Fibroblast of skin of abdomen (primary cell): ENCODE data around the gene HIBCH.
"Not testable (repeated sequence)": the region's sequence is repeated elsewhere in the genome, so short reads cannot be mapped to it uniquely, and the experiment has no call there.

Experiments used
- DNase-seq: peaks from one replicate; pipeline ENCODE4 v3.0.0-alpha.2; 2013

Gene HIBCH

GRCh38 chr2:190342611-190343010 lies 23.0 kb upstream of the HIBCH start:
- DNase-seq = no peak

- no peak for DNase-seq
These were observed 20.7 kb upstream of the HIBCH start for GRCh38 chr2:190340369-190340768.

GRCh38 chr2:190339394-190339793 lies 19.8 kb upstream of the HIBCH start:
- no peak for DNase-seq

DNA sequence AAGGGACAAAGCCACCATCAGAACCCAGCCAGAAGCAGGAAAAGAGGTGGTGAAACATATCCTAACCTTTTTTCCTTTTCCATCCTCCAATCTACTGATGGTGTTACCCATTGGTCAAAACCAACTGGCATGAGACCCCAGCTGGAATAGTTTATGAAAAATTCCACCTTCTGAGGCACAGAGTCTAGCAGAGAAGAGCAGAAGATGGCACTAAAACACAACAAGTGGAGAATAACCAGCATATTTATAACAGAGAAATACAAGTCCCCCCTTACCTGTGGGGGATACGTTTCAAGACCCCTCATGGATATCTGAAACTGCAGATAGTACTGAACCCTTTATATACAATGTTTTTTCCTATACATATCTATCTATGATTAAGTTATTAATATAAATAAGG lies 18.8 kb upstream of the HIBCH start:
- DNase-seq = no peak

DNA sequence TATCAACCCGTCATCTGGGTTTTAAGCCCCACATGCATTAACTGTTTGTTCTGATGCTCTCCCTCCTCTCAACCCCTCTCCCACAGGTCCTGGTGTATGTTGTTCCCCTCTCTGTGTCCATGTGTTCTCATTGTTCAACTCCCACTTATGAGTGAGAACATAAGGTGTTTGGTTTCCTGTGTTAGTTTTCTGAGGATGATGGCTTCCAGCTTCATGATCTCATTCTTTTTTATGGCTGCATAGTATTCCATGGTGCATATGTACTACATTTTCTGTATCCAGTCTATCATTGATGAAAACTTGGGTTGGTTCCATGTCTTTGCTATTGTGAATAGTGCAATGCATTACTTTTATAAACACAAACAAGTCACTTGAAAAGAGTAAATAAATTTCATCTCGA lies 16.8 kb upstream of the HIBCH start:
- DNase-seq = no peak

- DNase-seq = not testable (repeated sequence)
These were observed 16.0 kb upstream of the HIBCH start for GRCh38 chr2:190335584-190335983.

GRCh38 chr2:190335225-190335559 lies 15.6 kb upstream of the HIBCH start:
- DNase-seq = no peak

GRCh38 chr2:190334479-190335224 lies 15.0 kb upstream of the HIBCH start:
- DNase-seq = no peak

DNA sequence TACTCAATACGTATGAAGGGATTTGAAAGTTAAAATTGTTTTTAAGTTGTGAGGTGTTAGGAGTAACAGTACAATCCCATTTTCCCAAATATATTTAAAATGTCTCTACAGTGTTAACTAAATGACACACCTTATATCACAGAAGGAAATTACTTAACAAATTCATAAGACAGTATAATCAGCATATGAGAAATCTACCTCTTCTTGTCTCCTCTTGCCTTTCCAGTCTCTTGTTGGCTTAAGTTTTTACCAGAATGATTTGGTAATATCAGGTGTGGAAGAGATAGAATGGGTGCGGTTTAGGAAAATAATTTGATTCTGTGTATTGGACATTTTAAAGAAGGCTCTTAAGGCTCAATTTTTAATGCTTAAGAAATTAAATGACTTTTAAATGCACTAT lies 14.3 kb upstream of the HIBCH start:
- DNase-seq = no peak

- DNase-seq = no peak
These were observed 13.8 kb upstream of the HIBCH start for GRCh38 chr2:190333395-190333794.

- DNase-seq = no peak
These were observed 9.0 kb upstream of the HIBCH start for GRCh38 chr2:190328573-190329147.

- no peak for DNase-seq
These were observed 8.4 kb upstream of the HIBCH start for GRCh38 chr2:190327867-190328572.

DNA sequence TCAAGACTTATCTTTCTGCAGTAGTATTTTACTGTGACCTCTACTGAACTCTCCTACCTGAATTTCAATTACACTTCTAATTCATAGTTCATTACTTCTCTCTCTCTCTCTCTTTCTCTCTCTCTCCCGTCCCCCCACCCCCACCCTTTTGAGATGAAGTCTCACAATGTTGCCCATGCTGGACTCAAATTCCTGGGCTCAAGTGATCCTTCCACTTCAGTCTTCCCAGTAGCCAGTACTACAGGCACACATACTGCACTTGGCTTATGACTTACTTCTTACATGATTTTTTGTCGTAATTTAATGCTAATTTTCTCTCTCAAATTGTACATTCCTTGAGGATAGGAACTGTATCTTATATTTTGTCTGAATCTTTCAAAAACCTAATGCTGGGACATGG lies 6.0 kb upstream of the HIBCH start:
- DNase-seq = no peak

DNA sequence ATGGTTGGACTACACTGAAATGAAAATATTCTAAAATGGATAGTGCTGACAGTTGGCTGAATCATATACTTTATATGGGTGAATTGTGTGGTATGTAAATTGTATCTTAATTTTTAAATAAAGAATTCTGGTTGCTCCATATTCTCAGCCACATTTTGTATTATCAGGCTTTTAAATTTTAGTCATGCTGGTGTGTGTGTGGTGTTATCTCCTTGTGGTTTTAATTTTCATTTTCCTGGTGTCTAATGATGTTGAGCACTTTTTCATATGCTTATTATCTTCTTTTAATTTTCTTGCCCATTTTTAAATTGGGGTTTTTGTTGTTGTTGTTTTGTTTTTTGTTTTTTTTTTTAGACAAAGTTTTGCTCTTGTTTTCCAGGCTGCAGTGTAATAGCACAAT lies 3.8 kb upstream of the HIBCH start:
- no peak for DNase-seq

GRCh38 chr2:190320696-190321095 lies 1.1 kb upstream of the HIBCH start:
- no peak for DNase-seq

DNA sequence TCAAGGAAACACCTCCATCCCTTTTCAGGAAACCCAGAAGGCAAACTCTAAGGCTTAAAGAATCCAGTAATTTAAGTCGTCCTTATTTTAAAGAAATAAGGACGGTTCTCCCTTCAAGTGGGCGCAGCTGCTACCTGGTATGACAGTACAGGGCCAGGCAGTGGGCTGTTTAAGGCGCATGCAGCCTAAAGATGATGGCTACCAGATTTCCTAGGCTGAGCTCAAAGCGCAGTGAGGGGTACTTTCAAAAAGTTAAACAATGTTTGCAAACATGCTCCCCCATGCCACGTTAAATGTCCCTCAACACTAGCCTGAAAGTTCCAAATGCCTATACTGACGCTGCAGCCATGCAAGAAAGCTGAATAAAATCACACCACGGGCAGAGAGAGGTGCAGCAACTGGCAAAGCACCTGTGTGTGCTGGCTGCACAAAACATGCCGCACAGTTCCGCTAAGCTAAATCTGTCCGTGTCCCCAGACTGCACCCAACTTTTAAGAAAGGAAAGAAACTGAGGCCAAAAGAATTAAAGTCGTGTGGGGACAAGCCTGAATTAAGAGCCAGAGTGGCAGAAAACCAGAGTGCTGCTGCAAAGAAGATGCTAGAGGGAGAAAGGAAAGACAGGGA lies 583 bp downstream of the HIBCH start:
- no peak for DNase-seq

- DNase-seq = no peak
These were observed 1.1 kb downstream of the HIBCH start for GRCh38 chr2:190318514-190318913.

DNA sequence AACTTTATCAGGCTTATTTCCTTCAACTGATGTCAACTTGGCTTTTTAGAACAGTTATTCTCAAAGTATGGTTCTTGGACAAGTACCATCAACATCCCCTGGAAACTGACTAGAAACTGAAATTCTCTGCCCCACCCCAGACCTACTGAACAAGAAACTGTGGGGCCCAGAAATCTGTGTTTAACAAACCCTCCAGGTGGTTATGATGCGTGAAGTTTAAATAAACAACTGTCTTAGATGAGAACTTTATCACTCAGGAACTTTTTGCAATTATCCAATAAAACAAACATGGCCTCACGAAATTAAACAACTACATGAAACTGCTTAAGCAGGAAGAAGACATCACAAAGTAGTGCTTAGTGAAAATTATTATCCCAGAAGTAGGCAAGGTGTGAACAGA lies 4.4 kb downstream of the HIBCH start:
- DNase-seq = no peak

GRCh38 chr2:190313880-190314279 lies 5.7 kb downstream of the HIBCH start:
- no peak for DNase-seq

GRCh38 chr2:190312635-190313025 lies 7.0 kb downstream of the HIBCH start:
- not testable (repeated sequence) for DNase-seq

DNA sequence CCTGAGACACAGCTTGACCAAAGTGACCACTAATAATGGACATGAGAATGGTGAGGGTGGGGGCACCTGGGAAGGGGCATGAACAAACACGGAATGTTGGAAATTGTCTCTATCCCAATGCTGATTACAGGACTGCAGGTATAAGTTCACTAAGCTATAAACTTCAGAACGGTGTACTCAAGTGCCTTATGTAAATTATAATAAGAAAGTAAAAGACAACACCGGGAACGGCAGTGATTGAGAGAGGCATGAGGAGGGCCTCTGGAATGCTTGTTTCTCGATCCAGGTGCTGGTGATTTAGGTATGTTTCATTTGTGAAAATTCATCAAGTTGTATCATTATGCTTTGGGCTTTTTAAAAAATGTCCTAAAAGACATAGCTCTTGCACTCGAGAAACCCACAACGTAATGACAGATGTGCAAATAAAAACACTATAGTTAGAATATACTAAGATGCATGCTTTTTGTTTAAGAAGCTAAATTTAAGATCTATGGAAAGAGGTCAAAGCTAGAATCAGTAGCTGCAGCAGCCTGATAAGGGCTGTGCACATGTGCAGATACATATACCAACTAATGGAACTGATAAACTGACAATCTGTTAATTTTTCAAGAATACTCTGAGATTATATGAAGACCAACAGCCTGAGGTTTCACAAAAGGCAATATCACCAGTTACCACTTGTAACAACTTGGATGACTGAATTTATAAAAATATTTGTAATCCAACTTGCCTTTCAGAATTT lies 7.6 kb downstream of the HIBCH start:
- no peak for DNase-seq

DNA sequence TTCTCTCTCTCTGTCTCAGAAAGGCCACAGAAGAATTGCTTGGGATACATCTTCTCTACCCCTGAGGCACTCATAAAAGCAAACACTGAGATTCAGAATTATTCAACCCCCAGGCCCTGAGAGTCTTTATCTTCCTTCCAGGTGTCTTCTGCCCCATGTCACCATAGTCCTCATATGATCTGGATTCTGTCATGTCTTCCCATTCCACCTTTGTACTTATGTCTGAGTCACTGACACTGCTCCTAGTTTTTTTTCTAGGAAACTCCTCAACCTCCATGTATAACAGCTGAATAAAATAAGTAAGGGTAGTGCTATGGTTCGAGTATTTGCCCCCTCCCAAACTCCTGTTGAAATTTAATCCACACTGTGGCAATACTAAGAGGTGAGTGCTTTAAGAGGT lies 11.6 kb downstream of the HIBCH start:
- no peak for DNase-seq

DNA sequence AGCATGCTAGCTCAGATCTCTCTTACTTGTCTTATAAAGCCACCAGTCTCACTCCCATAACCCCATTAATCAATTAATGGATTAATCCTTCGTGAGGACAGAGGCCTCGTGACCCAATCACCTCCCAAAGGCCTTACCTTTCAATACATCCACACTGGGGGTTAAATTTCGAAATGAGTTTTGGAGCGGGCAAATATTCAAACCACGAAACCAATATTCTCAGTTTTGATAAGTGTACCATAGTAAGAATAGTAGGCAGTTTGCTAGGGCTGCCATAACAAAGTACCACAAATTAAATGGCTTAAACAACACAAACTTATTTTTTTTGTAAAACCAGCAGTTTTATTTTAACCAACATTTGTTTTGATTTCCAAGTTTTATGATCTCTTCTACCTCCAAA lies 15.2 kb downstream of the HIBCH start:
- DNase-seq = no peak
